ENCODE results near the gene BPIFB1.

BPIFB1 gene

GRCh38 chr20:33261465-33261864 lies 21.5 kb upstream of the BPIFB1 start:
- no peaks in the 10 kb centered on the region for H4K20me1 ChIP-seq
- H3K27ac ChIP-seq, result peak overlapping the region in 10 of 11 experiments; percentile 9 to 83 (median 68); a peak in 19 of 22 replicates
- H3K9ac ChIP-seq, result peak overlapping the region in 8 of 11 experiments; percentile 11 to 67 (median 50); a peak in 13 of 22 replicates
- no peak for TF ChIP-seq Cebpa-rat (IDR thresholded peaks at IDR 0.05)
- peaks cover 14 to 53% (median 37%) of the 10 kb centered on the region in 10 experiments for H3K4me1 ChIP-seq
- H3K4me3 ChIP-seq, result peak overlapping the region in 3 of 10 experiments; percentile 30 to 36 (median 33); a peak in 4 of 20 replicates
- H3K27me3 ChIP-seq, result no peaks in the 10 kb centered on the region
- peaks cover 17 to 42% (median 24%) of the 10 kb centered on the region in 11 experiments for H3K9me3 ChIP-seq (replicated peaks in 1 of 11)
- peak overlapping the region; percentile 13 to 85 (median 63); a peak in 19 of 22 replicates for H3K4me2 ChIP-seq
- H3K36me3 ChIP-seq, result no peaks in the 10 kb centered on the region

GRCh38 chr20:33262658-33263065 lies 20.4 kb upstream of the BPIFB1 start:
- no peak for TF ChIP-seq Cebpa-rat (IDR thresholded peaks at IDR 0.05)
- no peaks in the 10 kb centered on the region for H3K27me3 ChIP-seq

GRCh38 chr20:33263784-33264183 lies 19.2 kb upstream of the BPIFB1 start:
- no peak for TF ChIP-seq Cebpa-rat (IDR thresholded peaks at IDR 0.05)
- Histone ChIP-seq H3K27me3 (no peaks in the 10 kb centered on the region), H4K20me1 (no peaks in the 10 kb centered on the region)

More at GRCh38 chr20:33262658-33263065, 20.4 kb upstream of the BPIFB1 start:
- H3K36me3 ChIP-seq, result no peaks in the 10 kb centered on the region
- H3K27ac ChIP-seq, result peak overlapping the region in 10 of 11 experiments; percentile 16 to 83 (median 68); a peak in 20 of 22 replicates
- peak overlapping the region in 8 of 11 experiments; percentile 19 to 67 (median 50); a peak in 10 of 22 replicates for H3K9ac ChIP-seq
- H3K4me2 ChIP-seq, result peak overlapping the region; percentile 13 to 85 (median 63)
- H4K20me1 ChIP-seq, result no peaks in the 10 kb centered on the region
- H3K9me3 ChIP-seq (replicated peaks in 1 of 11), result peaks cover 17 to 46% (median 26%) of the 10 kb centered on the region in 11 experiments
- peaks cover 20 to 60% (median 44%) of the 10 kb centered on the region in 10 experiments for H3K4me1 ChIP-seq
- H3K4me3 ChIP-seq, result peak overlapping the region in 4 of 10 experiments; percentile 1 to 36 (median 28); a peak in 2 of 20 replicates

GRCh38 chr20:33267701-33268100 lies 15.3 kb upstream of the BPIFB1 start:
- no peak overlapping the region for H3K27ac ChIP-seq
- H3K36me3 ChIP-seq, result no peaks in the 10 kb centered on the region
- TF ChIP-seq Cebpa-rat (IDR thresholded peaks at IDR 0.05), result no peak
- H3K9me3 ChIP-seq (replicated peaks in 1 of 11), result peaks cover 13 to 32% (median 17%) of the 10 kb centered on the region in 11 experiments
- H3K4me2 ChIP-seq, result peak overlapping the region; percentile 37 to 77 (median 63)
- no peak overlapping the region for H3K9ac ChIP-seq
- no peak overlapping the region for H3K4me3 ChIP-seq
- H4K20me1 ChIP-seq, result no peaks in the 10 kb centered on the region
- no peaks in the 10 kb centered on the region for H3K27me3 ChIP-seq
- peaks cover 15 to 33% (median 23%) of the 10 kb centered on the region in 10 experiments for H3K4me1 ChIP-seq

More at GRCh38 chr20:33263784-33264183, 19.2 kb upstream of the BPIFB1 start:
- Histone ChIP-seq H3K36me3 (no peaks in the 10 kb centered on the region), H3K9ac (no peak overlapping the region), H3K4me2 (peak overlapping the region in 2 of 11 experiments; percentile 79 to 85; a peak in 4 of 22 replicates), H3K27ac (peak overlapping the region in 2 of 11 experiments; percentile 7 to 83; a peak in 4 of 22 replicates), H3K4me3 (no peak overlapping the region), H3K4me1 (peaks cover 27 to 67% (median 52%) of the 10 kb centered on the region in 10 experiments), H3K9me3 (replicated peaks in 1 of 11) (peaks cover 17 to 46% (median 26%) of the 10 kb centered on the region in 11 experiments)

- Histone ChIP-seq H3K27ac (no peak overlapping the region), H3K27me3 (no peaks in the 10 kb centered on the region), H4K20me1 (no peaks in the 10 kb centered on the region; a peak in 1 of 22 replicates), H3K4me1 (peaks cover 9 to 25% (median 21%) of the 10 kb centered on the region in 10 experiments), H3K4me2 (no peak overlapping the region), H3K36me3 (no peaks in the 10 kb centered on the region), H3K4me3 (no peak overlapping the region), H3K9ac (no peak overlapping the region), H3K9me3 (replicated peaks in 1 of 11) (no peaks in the 10 kb centered on the region)
- TF ChIP-seq Cebpa-rat (IDR thresholded peaks at IDR 0.05), result no peak
Measured at GRCh38 chr20:33272155-33272873, 10.7 kb upstream of the BPIFB1 start.

- Histone ChIP-seq H4K20me1 (no peaks in the 10 kb centered on the region; a peak in 1 of 22 replicates), H3K4me1 (peaks cover 0 to 22% (median 13%) of the 10 kb centered on the region in 10 experiments; a peak in 11 of 20 replicates), H3K36me3 (no peaks in the 10 kb centered on the region), H3K4me2 (no peak overlapping the region), H3K4me3 (no peak overlapping the region), H3K9me3 (replicated peaks in 1 of 11) (no peaks in the 10 kb centered on the region), H3K9ac (no peak overlapping the region), H3K27me3 (no peaks in the 10 kb centered on the region), H3K27ac (no peak overlapping the region)
- no peak for TF ChIP-seq Cebpa-rat (IDR thresholded peaks at IDR 0.05)
Measured at GRCh38 chr20:33273117-33273851, 9.7 kb upstream of the BPIFB1 start.

- H3K9ac ChIP-seq, result no peak overlapping the region
- H3K36me3 ChIP-seq, result no peaks in the 10 kb centered on the region
- TF ChIP-seq Cebpa-rat (IDR thresholded peaks at IDR 0.05), result no peak
- no peaks in the 10 kb centered on the region; a peak in 1 of 22 replicates for H4K20me1 ChIP-seq
- H3K4me3 ChIP-seq, result no peak overlapping the region
- no peaks in the 10 kb centered on the region for H3K9me3 ChIP-seq (replicated peaks in 1 of 11)
- peaks cover 0 to 41% (median 25%) of the 10 kb centered on the region in 10 experiments; a peak in 14 of 20 replicates for H3K4me1 ChIP-seq
- no peaks in the 10 kb centered on the region for H3K27me3 ChIP-seq
- H3K4me2 ChIP-seq, result peak overlapping the region in 7 of 11 experiments; percentile 20 to 49 (median 30); a peak in 11 of 22 replicates
- H3K27ac ChIP-seq, result no peak overlapping the region
Measured at GRCh38 chr20:33275215-33275614, 7.8 kb upstream of the BPIFB1 start.

GRCh38 chr20:33275871-33276270 lies 7.1 kb upstream of the BPIFB1 start:
- peak overlapping the region in 1 of 11 experiments; percentile 9; a peak in 1 of 22 replicates for H3K9ac ChIP-seq
- H3K36me3 ChIP-seq, result no peaks in the 10 kb centered on the region
- H4K20me1 ChIP-seq, result no peaks in the 10 kb centered on the region; a peak in 1 of 22 replicates
- H3K27me3 ChIP-seq, result no peaks in the 10 kb centered on the region
- H3K27ac ChIP-seq, result no peak overlapping the region
- no peak for TF ChIP-seq Cebpa-rat (IDR thresholded peaks at IDR 0.05)
- peaks cover 0 to 42% (median 25%) of the 10 kb centered on the region in 10 experiments; a peak in 14 of 20 replicates for H3K4me1 ChIP-seq
- no peaks in the 10 kb centered on the region for H3K9me3 ChIP-seq (replicated peaks in 1 of 11)
- no peak overlapping the region for H3K4me3 ChIP-seq
- peak overlapping the region in 7 of 11 experiments; percentile 20 to 49 (median 30); a peak in 10 of 22 replicates for H3K4me2 ChIP-seq
